HepG2 (cell line): ENCODE data around the gene VAV2. TPM values are rescaled to one million over a fixed set of nuclear protein-coding genes. Genes with fewer than 3 reads are reported as not detected.
A peak's percentile ranks its signal among the peaks of the same experiment; 100 is the strongest.

Source experiments
- ATF7-NPFF ChIP-seq: sonication (generic); formaldehyde crosslinking; IDR thresholded peaks from 2 replicates; pipeline ENCODE4 v1.8.1; 2023; ENCODE audit warnings: mild to moderate bottlenecking, low read depth, missing genetic modification reagents, moderate library complexity
- ELF1 ChIP-seq: sonication (generic); formaldehyde crosslinking; IDR thresholded peaks from 2 replicates; pipeline ENCODE4 v1.4.0; 2020; ENCODE audit warnings: missing genetic modification reagents
- FOXJ3 ChIP-seq: sonication (generic); formaldehyde crosslinking; IDR thresholded peaks from 2 replicates; pipeline ENCODE4 v1.4.0; 2020; ENCODE audit warnings: missing genetic modification reagents, mild to moderate bottlenecking, borderline replicate concordance
- GATAD1 ChIP-seq: IDR thresholded peaks from 2 replicates; pipeline ENCODE4 v1.6.1; 2016; ENCODE audit warnings: missing genetic modification reagents, missing compliant biosample characterization
- HNRNPK ChIP-seq: fragments of 200-400 bp; formaldehyde crosslinking; IDR thresholded peaks from 2 replicates; pipeline ENCODE4 v1.6.1; 2018; ENCODE audit warnings: low read length, low read depth, moderate library complexity, mild to moderate bottlenecking; ENCODE audit not compliant: poor library complexity, severe bottlenecking
- PHF21A ChIP-seq: sonication (generic); formaldehyde crosslinking; IDR thresholded peaks from 2 replicates; pipeline ENCODE4 v1.5.0; 2020; ENCODE audit warnings: mild to moderate bottlenecking, missing genetic modification reagents
- SIX4 ChIP-seq: sonication (generic); formaldehyde crosslinking; IDR thresholded peaks from 2 replicates; pipeline ENCODE4 v1.4.0; 2020; ENCODE audit warnings: missing genetic modification reagents
- SKI ChIP-seq: fragments of 450-650 bp; IDR thresholded peaks from one replicate; pipeline ENCODE4 v1.6.1; 2018; ENCODE audit warnings: mild to moderate bottlenecking; ENCODE audit not compliant: partially characterized antibody
- TAF15 ChIP-seq: fragments of 200-400 bp; formaldehyde crosslinking; IDR thresholded peaks from one replicate; pipeline ENCODE4 v1.6.1; 2018; ENCODE audit warnings: mild to moderate bottlenecking, low read depth, low read length; ENCODE audit not compliant: poor library complexity, severe bottlenecking
- YEATS4 ChIP-seq: sonication (generic); formaldehyde crosslinking; IDR thresholded peaks from 2 replicates; pipeline ENCODE4 v1.4.0; 2020; ENCODE audit warnings: missing genetic modification reagents, borderline replicate concordance
- ZNF143 ChIP-seq: sonication (generic); formaldehyde crosslinking; IDR thresholded peaks from 2 replicates; pipeline ENCODE4 v1.4.0; 2020; ENCODE audit warnings: missing genetic modification reagents
- ZNF251 ChIP-seq: sonication (generic); formaldehyde crosslinking; IDR thresholded peaks from 2 replicates; pipeline ENCODE4 v1.9.0; 2021; ENCODE audit warnings: mild to moderate bottlenecking, missing genetic modification reagents
- ZNF292 ChIP-seq: sonication (generic); formaldehyde crosslinking; IDR thresholded peaks from 2 replicates; pipeline ENCODE4 v1.8.1; 2022; ENCODE audit warnings: mild to moderate bottlenecking, low read depth, missing genetic modification reagents, borderline replicate concordance
- ZNF296 ChIP-seq: sonication (generic); formaldehyde crosslinking; conservative IDR thresholded peaks from 2 replicates; pipeline ENCODE4 v1.5.0; 2020; ENCODE audit warnings: mild to moderate bottlenecking, missing genetic modification reagents
- ZNF546 ChIP-seq: sonication (generic); formaldehyde crosslinking; conservative IDR thresholded peaks from 2 replicates; pipeline ENCODE4 v1.8.1; 2023; ENCODE audit warnings: mild to moderate bottlenecking, missing genetic modification reagents
- ZNF710 ChIP-seq: sonication (generic); formaldehyde crosslinking; IDR thresholded peaks from 2 replicates; pipeline ENCODE4 v1.5.0; 2020; ENCODE audit warnings: mild to moderate bottlenecking, missing genetic modification reagents, borderline replicate concordance
- polyA plus RNA-seq, 8 experiments: library from polyadenylated mRNA; depleted of rRNA in 3 of 8; stranded (reverse) in 7 of 8; unstranded in 1 of 8; fragments of >200 nt; fragmentation: Illumina TruSeq in 4 of 8; extraction: Trizol in 4 of 8; gene quantifications; 2 replicates each; pipeline versions ENCODE4 v1.2.1 to v1.2.3, GENCODE V29; 2011 to 2016; ENCODE audit warnings: low read depth in 4 of 8, missing spikeins in 1 of 8, mixed read lengths in 1 of 8; ENCODE audit not compliant: insufficient read depth in 1 of 8
- total RNA-seq, 5 experiments: library from RNA; depleted of rRNA; stranded (reverse); fragments of >200 nt; fragmentation: Illumina TruSeq; extraction: Trizol; gene quantifications; 2 replicates each; pipeline ENCODE4 v1.2.3, GENCODE V29; 2016; ENCODE audit warnings: low read depth in 1 of 5
- TF ChIP-seq, protein P1 (sequence below): sonication (generic); formaldehyde crosslinking; IDR thresholded peaks from 2 replicates; pipeline ENCODE4 v1.5.1; 2020; ENCODE audit warnings: missing genetic modification reagents, mild to moderate bottlenecking, borderline replicate concordance
- TF ChIP-seq, protein P2 (sequence below): sonication (generic); formaldehyde crosslinking; IDR thresholded peaks from 2 replicates; pipeline ENCODE4 v1.8.1; 2023; ENCODE audit warnings: mild to moderate bottlenecking, inconsistent platforms, moderate library complexity, missing genetic modification reagents, borderline replicate concordance
- TF ChIP-seq, protein P3 (sequence below): sonication (generic); formaldehyde crosslinking; IDR thresholded peaks from 2 replicates; pipeline ENCODE4 v1.4.0; 2020; ENCODE audit warnings: low read depth, missing genetic modification reagents

The VAV2 gene
- total and polyA plus RNA-seq, 2 of the 13 experiments (the other 11 are each of a cell fraction or from before 2014, with no cell fraction given) = 22.5 to 22.9 TPM

DNA sequence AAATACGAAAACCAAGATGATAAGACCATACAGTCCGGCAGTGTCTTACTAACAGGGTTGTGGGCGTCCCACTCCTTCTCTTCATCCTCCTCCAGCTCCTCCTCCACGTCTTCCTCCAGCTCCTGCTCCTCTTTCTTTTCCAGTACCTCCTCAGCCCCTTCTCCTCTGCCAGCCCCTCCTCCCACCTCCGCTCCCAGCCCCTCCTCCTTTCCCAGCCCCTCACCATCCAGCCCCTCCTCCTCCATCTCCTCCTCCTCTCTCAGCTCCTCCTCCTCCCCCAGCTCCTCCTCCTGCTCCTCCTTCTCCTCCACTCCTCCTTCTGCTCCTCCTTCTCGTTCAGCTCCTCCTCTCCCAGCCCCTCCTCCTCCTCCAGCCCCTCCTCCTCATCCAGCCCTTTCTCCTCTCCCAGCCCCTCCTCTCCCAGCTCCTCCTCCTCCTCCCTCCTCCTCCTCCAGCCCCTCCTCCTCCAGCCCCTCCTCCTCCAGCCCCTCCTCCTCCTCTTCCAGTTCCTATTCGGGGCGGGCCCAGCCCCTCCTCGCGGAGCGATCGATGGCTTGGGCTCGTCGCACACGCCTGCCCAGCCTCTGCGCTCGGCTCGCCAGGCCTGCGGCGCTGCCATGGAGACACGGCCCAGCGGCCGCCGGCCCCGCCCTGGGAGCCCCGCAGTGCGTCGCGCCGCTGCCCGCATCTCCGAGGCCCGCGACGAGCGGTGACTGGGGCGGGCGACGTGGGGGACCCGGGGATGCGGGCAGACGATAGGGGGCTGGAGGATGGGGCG is 32.9 kb upstream of the VAV2 start, which contains the start of gene BRD3OS (continued):
- TF ChIP-seq, protein P1, sequence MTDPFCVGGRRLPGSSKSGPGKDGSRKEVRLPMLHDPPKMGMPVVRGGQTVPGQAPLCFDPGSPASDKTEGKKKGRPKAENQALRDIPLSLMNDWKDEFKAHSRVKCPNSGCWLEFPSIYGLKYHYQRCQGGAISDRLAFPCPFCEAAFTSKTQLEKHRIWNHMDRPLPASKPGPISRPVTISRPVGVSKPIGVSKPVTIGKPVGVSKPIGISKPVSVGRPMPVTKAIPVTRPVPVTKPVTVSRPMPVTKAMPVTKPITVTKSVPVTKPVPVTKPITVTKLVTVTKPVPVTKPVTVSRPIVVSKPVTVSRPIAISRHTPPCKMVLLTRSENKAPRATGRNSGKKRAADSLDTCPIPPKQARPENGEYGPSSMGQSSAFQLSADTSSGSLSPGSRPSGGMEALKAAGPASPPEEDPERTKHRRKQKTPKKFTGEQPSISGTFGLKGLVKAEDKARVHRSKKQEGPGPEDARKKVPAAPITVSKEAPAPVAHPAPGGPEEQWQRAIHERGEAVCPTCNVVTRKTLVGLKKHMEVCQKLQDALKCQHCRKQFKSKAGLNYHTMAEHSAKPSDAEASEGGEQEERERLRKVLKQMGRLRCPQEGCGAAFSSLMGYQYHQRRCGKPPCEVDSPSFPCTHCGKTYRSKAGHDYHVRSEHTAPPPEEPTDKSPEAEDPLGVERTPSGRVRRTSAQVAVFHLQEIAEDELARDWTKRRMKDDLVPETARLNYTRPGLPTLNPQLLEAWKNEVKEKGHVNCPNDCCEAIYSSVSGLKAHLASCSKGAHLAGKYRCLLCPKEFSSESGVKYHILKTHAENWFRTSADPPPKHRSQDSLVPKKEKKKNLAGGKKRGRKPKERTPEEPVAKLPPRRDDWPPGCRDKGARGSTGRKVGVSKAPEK = no peak
- peak; percentile 35; the same call in 1 of the 2 replicates for TF ChIP-seq ATF7-NPFF (CRISPR knock-in tag)
- no peak for TF ChIP-seq FOXJ3 (CRISPR knock-in tag)
- no peak for TF ChIP-seq ELF1 (CRISPR knock-in tag)
- TF ChIP-seq SKI = no peak
- no peak for TF ChIP-seq SIX4
- peak; percentile 69 for TF ChIP-seq YEATS4
- peak; percentile 70; the same call in 1 of the 2 replicates for TF ChIP-seq GATAD1 (CRISPR knock-in tag)
- TF ChIP-seq, protein P2, sequence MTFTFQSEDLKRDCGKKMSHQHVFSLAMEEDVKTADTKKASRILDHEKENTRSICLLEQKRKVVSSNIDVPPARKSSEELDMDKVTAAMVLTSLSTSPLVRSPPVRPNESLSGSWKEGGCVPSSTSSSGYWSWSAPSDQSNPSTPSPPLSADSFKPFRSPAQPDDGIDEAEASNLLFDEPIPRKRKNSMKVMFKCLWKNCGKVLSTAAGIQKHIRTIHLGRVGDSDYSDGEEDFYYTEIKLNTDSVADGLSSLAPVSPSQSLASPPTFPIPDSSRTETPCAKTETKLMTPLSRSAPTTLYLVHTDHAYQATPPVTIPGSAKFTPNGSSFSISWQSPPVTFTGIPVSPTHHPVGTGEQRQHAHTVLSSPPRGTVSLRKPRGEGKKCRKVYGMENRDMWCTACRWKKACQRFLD (CRISPR knock-in tag) = no peak
- TF ChIP-seq ZNF710 (CRISPR knock-in tag) = no peak
- no peak for TF ChIP-seq ZNF296 (CRISPR knock-in tag)
- TF ChIP-seq ZNF143 (CRISPR knock-in tag) = peak; percentile 23; the same call in 1 of the 2 replicates
- no peak for TF ChIP-seq PHF21A (CRISPR knock-in tag)
- TF ChIP-seq TAF15 = no peak
- no peak for TF ChIP-seq ZNF292 (CRISPR knock-in tag)
- TF ChIP-seq, protein P3, sequence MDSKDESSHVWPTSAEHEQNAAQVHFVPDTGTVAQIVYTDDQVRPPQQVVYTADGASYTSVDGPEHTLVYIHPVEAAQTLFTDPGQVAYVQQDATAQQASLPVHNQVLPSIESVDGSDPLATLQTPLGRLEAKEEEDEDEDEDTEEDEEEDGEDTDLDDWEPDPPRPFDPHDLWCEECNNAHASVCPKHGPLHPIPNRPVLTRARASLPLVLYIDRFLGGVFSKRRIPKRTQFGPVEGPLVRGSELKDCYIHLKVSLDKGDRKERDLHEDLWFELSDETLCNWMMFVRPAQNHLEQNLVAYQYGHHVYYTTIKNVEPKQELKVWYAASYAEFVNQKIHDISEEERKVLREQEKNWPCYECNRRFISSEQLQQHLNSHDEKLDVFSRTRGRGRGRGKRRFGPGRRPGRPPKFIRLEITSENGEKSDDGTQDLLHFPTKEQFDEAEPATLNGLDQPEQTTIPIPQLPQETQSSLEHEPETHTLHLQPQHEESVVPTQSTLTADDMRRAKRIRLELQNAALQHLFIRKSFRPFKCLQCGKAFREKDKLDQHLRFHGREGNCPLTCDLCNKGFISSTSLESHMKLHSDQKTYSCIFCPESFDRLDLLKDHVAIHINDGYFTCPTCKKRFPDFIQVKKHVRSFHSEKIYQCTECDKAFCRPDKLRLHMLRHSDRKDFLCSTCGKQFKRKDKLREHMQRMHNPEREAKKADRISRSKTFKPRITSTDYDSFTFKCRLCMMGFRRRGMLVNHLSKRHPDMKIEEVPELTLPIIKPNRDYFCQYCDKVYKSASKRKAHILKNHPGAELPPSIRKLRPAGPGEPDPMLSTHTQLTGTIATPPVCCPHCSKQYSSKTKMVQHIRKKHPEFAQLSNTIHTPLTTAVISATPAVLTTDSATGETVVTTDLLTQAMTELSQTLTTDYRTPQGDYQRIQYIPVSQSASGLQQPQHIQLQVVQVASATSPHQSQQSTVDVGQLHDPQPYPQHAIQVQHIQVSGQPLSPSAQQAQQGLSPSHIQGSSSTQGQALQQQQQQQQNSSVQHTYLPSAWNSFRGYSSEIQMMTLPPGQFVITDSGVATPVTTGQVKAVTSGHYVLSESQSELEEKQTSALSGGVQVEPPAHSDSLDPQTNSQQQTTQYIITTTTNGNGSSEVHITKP (CRISPR knock-in tag) = no peak
- TF ChIP-seq ZNF251 (CRISPR knock-in tag) = no peak
- TF ChIP-seq ZNF546 (CRISPR knock-in tag) = no peak
- TF ChIP-seq HNRNPK = peak; percentile 95
